HFFc6 (cell line): ENCODE measurements around the gene PPARG. TPM values are rescaled to one million over a fixed set of nuclear protein-coding genes. Genes with fewer than 3 reads are reported as not detected.

Experiments used
- DNase-seq: peaks from one replicate; pipeline ENCODE4 v3.0.0-alpha.2; 2018
- H3K27ac Mint-ChIP-seq: 2 replicates; pipeline ENCODE4 v1.8.0; 2020; ENCODE audit warnings: mild to moderate bottlenecking, mixed read lengths
- H3K27me3 Mint-ChIP-seq: 2 replicates; pipeline ENCODE4 v1.8.0; 2021; ENCODE audit warnings: mild to moderate bottlenecking, moderate library complexity, mixed read lengths; ENCODE audit not compliant: insufficient read depth
- H3K36me3 Mint-ChIP-seq: 2 replicates; pipeline ENCODE4 v1.8.0; 2021; ENCODE audit warnings: low read depth, mixed read lengths
- H3K4me1 Mint-ChIP-seq: 2 replicates; pipeline ENCODE4 v1.8.0; 2020; ENCODE audit warnings: low read depth, mixed read lengths
- H3K4me3 Mint-ChIP-seq: 2 replicates; pipeline ENCODE4 v1.8.0; 2020; ENCODE audit warnings: mild to moderate bottlenecking, moderate library complexity, mixed read lengths
- H3K9me3 Mint-ChIP-seq: 2 replicates; pipeline ENCODE4 v1.8.0; 2020; ENCODE audit warnings: mild to moderate bottlenecking, mixed read lengths
- CTCF ChIP-seq: fragments of 200-600 bp; sonication (generic); IDR thresholded peaks from 2 replicates; pipeline ENCODE4 v1.5.0; 2021; ENCODE audit warnings: antibody characterized with exemption, mild to moderate bottlenecking
- total RNA-seq, 6 experiments: library from RNA; stranded (reverse); fragmentation: NEBNext Ultra II Directional; extraction: Animal tissue kit (Norgen Biotek cat#: 25700); gene quantifications; 2 replicates in 1 of 6; 3 replicates in 5 of 6; pipeline ENCODE4 v1.2.3, GENCODE V29; 2021

PPARG gene
- total RNA-seq, 6 experiments from 2014 or later, result 3.7 to 4.8 (median 4.0) TPM

- peaks cover 24% of the 10 kb centered on the region for H3K4me1 Mint-ChIP-seq
- H3K9me3 Mint-ChIP-seq, result no peaks in the 10 kb centered on the region
- no peak for TF ChIP-seq CTCF
- no peak overlapping the region for H3K4me3 Mint-ChIP-seq
- peaks cover 2% of the 10 kb centered on the region for H3K27me3 Mint-ChIP-seq
- no peaks in the 10 kb centered on the region for H3K36me3 Mint-ChIP-seq
- DNase-seq, result peak; percentile 36
- no peak overlapping the region for H3K27ac Mint-ChIP-seq
These were observed 181.2 kb downstream of the PPARG start for GRCh38 chr3:12470111-12470510.

- Mint-ChIP-seq H3K4me3 (no peak overlapping the region), H3K27ac (no peak overlapping the region), H3K36me3 (no peaks in the 10 kb centered on the region), H3K4me1 (peaks cover 27% of the 10 kb centered on the region), H3K9me3 (no peaks in the 10 kb centered on the region), H3K27me3 (peaks cover 2% of the 10 kb centered on the region; the same call in 1 of the 2 replicates)
- DNase-seq, result no peak
- no peak for TF ChIP-seq CTCF
These were observed 181.8 kb downstream of the PPARG start for GRCh38 chr3:12470680-12471079.

- peaks cover 33% of the 10 kb centered on the region for H3K4me1 Mint-ChIP-seq
- no peak for DNase-seq
- H3K36me3 Mint-ChIP-seq, result no peaks in the 10 kb centered on the region
- H3K9me3 Mint-ChIP-seq, result no peaks in the 10 kb centered on the region
- no peak for TF ChIP-seq CTCF
- H3K27ac Mint-ChIP-seq, result no peak overlapping the region
- peaks cover 2% of the 10 kb centered on the region; the same call in 1 of the 2 replicates for H3K27me3 Mint-ChIP-seq
- no peak overlapping the region for H3K4me3 Mint-ChIP-seq
These were observed 182.4 kb downstream of the PPARG start for GRCh38 chr3:12471241-12471640.

GRCh38 chr3:12472000-12472610 lies 183.2 kb downstream of the PPARG start:
- Mint-ChIP-seq H3K4me1 (peaks cover 41% of the 10 kb centered on the region), H3K4me3 (no peak overlapping the region), H3K36me3 (no peaks in the 10 kb centered on the region), H3K9me3 (no peaks in the 10 kb centered on the region), H3K27me3 (peaks cover 2% of the 10 kb centered on the region; the same call in 1 of the 2 replicates), H3K27ac (no peak overlapping the region)
- TF ChIP-seq CTCF, result no peak
- no peak for DNase-seq

GRCh38 chr3:12472796-12473195 lies 183.9 kb downstream of the PPARG start:
- no peaks in the 10 kb centered on the region for H3K9me3 Mint-ChIP-seq
- H3K4me1 Mint-ChIP-seq, result peaks cover 44% of the 10 kb centered on the region
- H3K27me3 Mint-ChIP-seq, result peaks cover 2% of the 10 kb centered on the region; the same call in 1 of the 2 replicates
- H3K4me3 Mint-ChIP-seq, result no peak overlapping the region
- no peak overlapping the region for H3K27ac Mint-ChIP-seq
- no peak for TF ChIP-seq CTCF
- no peak for DNase-seq
- H3K36me3 Mint-ChIP-seq, result no peaks in the 10 kb centered on the region
